GM21360 (cell line): Measurements from ENCODE around the gene SH3YL1.

Experiments
- ATAC-seq: cut with Tn5 transposase; IDR thresholded peaks from one replicate; pipeline ENCODE4 v1.9.1; 2021; ENCODE audit warnings: mild to moderate bottlenecking, moderate library complexity; ENCODE audit not compliant: unreplicated experiment

Gene SH3YL1

DNA sequence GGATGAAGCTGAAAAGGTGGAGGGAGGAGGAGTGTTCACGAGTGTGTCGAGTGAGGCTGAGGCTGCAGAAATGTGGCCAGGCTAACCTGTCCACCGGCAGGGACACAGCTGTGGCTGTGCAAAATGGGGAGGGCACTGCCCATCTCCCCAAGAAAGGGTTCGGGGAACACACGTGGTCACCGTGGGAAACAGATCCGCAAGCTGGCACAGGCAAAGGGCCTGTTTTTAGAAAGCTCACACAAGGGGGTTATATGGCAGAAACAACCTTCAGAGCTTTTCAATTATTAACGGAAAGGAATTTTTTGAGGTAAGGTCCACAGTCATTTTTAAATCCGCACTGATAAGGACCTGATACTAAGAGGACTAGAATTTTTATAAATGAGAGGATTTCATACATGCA, 35.7 kb downstream of the SH3YL1 start:
- no peak for ATAC-seq

DNA sequence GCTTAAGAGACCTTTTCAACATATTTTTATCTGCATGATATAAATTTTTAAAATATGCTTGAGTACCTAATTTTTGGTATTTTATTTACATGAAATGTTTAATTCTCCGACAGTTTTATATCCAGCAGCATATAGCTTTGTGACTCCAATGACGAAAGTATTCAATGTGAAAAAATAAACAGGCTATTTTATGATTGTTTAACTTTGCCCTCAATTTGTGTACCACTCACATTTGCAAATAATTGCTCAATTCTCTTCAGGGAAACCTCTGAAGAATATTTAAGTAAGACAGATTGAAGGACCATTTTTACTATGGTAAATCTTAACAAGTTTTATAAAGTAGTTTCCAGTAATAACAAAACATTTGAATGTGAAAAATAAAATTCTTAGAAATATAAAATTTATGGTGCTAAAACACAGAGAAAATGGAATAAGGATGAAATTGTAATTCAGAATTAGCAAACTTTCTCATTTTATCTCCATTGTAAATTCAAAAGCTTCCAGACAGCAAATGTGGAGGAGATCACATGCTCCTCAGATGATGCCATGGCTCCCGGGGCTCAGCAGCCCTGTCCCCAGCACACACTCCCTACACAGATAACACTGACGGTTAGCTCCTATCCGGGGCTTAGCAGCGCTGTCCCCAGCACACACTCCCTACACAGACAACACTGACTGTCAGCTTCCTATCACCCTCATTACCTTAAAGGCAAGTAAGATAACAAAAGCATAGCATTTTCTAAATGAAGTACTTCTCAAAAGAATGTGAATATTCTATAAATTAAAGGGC, 39.7 kb downstream of the SH3YL1 start:
- no peak for ATAC-seq

DNA sequence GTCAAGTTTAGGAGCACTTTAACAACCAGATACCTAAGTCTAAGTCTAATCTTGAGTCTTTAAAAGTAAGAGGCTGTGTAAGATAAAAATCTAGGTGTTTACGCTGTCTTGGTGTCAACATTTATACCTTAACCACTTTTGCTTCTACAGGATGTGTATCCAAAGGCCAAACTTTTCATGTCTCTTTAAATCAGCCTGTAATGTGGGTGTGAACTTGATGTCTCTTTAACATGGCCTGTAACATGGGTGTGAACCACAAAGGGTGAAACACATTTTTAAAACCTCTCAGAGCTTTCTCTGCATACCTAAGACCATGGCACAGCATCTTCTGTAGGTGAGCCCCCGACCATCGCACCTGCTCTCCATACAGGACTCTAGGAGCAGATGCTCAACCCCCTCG, 40.4 kb downstream of the SH3YL1 start:
- ATAC-seq, result no peak

DNA sequence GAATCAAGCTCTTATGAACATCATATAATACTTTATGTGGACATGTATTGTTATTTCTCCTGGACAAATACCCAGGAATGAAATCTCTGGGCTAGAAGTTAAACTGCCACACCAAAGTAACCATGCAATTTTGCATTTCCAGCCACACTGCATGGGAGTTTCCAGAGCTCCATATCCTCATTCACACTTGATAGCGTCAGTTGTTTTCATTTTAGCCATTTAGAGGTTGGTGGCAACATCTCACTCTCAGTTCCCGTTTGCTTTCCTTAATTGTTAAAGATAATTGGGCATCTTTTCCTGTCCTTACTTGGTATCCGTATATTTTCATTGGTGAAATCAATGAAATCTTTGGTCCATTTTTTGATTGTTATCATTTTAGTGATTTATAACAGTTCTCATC, 47.8 kb downstream of the SH3YL1 start:
- no peak for ATAC-seq

DNA sequence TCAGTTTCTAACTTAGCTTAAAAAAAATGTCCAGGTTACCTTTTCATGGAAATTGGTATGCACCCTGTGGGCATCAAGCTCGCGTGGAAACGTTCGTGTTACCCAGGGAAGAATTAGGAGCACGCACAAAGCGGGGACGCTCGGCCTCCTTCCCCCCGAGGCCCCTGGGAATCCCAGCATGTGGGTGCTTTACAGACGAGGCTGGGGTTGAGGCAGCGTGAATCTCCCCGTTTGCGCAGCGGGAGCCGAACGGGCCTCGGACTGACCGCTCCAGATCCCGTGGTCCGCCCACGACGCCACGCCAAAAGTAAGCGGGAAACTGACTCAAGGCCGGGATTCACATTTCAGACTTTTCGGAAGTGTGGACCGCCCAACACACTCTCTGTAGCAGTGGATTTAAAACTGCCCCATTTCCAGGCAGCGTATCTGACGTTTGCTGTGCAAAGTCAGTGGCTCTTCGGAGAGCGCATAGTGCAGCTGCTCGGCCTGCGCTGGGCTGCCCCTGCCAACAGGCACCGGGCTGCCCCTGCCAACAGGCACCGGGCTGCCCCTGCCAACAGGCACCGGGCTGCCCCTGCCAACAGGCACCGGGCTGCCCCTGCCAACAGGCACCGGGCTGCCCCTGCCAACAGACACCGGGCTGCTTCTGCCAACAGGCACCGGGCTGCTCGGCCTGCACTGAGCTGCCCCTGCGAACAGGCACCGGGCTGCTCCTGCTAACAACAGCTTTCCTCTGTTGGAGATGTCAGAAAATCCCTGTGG, 49.7 kb downstream of the SH3YL1 start:
- ATAC-seq, result no peak

DNA sequence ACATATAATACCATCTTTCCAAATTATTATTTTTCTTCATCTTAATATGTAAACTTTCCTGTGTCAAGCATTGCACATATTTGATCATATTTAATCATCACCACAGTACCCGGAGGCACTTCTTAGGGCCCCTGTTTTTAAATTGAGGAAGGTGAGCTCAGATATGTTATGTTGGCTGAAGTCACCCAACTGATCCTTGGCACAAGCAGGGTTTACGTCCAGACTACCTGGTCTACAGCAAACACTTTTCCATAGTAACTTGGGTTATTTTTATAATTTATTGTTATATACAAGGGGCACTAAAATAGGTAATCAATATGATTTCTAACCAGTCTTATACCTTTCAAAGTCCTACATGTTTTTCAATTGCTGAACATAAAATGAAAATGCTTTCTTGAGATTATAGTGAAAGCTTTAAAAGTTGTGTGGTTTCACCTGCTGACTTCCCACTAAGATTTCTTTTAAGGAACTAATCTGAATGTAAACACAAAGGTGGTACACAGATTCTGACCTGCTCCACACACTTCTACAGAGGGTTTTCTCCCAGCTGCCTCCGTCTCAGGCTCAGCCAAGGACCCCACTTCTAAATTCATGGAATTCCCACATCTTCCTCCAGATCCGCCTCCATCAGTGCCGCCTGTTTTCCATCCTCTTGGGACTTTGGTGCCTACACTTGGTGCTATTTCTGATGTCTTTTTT, 52.2 kb downstream of the SH3YL1 start:
- no peak for ATAC-seq

DNA sequence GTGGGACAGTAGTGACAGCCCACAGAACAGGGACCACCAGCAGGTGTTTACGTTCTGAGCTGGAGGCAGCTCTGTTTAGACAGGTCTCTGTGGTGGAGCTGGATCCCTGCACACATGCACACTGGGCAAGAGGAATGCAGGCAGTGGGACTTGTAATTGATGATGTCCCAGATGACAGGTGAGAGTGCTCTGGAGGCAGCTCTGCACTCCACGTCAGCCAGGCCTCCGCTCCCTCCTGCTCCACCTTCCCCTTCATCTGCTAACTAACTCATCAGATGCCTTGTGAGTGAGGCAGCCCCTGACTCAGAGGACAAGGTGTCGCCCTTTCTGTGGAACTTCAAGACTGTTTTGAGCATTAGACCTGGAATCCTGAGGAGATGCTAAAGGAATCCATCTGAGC, 53.2 kb downstream of the SH3YL1 start:
- no peak for ATAC-seq

DNA sequence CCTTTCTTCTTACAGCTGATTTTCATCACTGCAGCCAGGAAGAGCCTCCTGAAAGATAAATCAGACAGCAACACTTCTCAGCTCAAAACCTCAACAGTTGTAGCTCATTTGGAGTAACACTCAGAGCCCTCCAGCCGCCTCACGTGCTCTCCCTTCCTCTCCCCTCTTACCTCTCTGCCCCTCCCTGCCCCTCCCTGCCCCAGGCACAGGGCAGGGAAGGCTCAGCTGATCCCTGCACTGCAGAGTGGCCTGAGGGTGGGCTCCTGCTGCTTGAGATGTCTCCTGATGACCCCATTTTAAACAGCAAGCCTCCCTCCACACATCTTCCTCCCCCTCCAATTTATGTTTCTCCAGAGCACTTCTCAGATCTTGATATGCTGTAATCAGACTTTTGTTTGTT, 54.4 kb downstream of the SH3YL1 start:
- no peak for ATAC-seq

DNA sequence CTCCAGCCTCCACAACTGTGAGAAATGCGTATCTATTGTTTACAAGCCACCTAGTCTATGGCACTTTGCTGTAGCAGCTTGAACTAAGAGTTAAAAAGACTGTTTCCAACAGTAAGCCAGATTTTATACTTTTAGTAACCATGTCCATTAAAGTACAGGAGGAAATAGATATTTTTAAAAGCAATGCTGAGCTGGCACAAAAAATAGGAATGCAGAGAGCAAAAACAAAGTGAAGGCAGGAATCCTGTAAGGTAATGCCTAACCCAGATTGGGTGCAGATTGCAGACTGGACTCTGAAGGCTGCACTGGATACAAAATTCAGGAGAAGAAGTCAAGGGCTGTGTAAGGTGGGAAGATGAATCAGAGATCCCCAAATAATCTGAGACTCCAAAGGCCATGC, 55.5 kb downstream of the SH3YL1 start:
- no peak for ATAC-seq

DNA sequence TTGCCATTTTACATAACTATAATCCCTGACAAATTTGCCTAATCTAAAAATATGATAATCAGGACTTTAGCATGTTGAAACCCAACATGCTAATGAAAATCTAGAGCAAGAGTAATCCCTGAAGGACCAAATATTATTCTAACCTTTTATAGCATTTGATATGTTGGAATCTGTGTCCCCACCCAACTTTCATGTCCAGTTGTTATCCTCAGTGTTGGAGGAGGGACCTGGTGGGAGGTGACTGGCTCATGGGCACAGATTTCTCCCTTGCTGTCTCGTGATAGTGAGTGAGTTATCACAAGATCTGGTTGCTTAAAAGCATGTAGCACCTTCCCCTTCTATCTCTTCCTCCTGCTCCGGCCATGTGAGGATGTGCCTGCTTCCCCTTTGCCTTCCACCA, 59.8 kb downstream of the SH3YL1 start:
- no peak for ATAC-seq

DNA sequence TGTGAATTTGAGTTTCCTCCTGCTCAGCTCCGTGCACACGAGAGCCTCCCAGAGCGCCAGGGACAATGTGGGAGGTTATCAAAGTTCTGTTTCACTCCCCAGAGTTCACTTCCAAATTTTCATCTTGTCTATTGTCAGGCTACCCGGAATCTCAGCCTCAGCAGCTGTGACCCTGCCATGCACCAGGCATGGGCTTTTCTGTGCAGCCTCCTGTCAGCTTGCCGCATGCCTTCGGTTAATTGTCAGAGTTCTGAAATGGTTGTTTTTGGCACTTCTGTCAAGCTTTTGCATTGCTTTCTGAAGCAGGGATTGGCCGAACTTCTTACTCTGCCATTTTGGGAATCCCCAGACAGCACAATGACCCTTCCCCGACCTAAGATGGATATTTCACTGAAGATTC, 60.4 kb downstream of the SH3YL1 start:
- ATAC-seq, result no peak

DNA sequence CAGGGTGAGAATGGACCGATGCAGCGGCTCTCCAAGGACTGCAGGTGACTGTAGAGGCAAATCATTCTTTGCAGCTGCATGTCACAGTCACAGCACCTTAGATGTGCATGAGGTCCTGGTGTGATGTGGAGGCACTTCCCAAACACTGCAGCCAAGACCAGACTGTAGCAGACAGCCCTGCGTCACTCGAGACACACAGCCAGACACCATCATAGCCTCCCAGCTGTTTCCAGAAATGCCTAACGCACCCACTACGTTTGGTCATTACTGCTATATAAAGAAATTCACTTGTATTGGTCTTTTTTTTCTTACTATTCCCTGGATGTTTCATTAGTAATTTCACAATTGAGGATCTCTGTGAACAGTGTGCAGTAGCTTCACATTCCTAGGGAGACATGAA, 60.9 kb downstream of the SH3YL1 start:
- no peak for ATAC-seq

DNA sequence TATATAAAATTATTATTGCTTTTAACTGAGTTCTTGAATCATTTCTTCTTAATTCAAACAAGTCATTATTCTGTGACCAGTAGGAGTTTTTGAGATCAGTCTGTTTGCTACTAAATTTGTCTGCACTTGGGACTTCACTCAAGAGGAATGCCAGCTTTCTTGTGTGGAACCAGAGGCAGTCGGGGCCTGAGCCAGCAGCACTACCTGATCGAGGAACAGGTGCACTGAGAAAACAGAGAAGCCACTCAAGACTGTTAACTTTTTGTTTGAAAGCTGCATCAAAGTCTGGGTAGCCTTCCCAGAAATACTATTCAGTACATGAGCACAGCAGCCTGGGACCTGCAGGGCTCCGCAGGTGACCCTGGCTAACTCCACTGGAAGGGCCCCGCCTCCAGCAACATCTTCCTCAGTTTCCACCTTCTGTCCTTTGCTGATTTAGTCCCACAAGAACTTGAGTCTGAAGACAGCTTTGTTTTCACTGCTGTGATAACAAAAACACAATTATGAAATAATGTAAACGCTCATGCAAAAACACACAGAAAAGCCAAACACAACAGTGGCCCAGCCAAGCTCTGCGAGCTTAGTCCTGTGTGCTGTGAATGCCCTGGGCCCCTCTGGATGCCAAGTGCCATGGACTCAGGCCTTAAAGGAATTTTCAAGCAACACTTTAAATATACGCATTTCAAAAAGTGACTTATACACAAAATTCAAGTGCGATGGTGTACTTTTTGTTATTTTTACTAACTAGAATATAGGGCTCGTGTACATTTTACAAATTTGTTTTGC, 62.0 kb downstream of the SH3YL1 start:
- ATAC-seq, result no peak

DNA sequence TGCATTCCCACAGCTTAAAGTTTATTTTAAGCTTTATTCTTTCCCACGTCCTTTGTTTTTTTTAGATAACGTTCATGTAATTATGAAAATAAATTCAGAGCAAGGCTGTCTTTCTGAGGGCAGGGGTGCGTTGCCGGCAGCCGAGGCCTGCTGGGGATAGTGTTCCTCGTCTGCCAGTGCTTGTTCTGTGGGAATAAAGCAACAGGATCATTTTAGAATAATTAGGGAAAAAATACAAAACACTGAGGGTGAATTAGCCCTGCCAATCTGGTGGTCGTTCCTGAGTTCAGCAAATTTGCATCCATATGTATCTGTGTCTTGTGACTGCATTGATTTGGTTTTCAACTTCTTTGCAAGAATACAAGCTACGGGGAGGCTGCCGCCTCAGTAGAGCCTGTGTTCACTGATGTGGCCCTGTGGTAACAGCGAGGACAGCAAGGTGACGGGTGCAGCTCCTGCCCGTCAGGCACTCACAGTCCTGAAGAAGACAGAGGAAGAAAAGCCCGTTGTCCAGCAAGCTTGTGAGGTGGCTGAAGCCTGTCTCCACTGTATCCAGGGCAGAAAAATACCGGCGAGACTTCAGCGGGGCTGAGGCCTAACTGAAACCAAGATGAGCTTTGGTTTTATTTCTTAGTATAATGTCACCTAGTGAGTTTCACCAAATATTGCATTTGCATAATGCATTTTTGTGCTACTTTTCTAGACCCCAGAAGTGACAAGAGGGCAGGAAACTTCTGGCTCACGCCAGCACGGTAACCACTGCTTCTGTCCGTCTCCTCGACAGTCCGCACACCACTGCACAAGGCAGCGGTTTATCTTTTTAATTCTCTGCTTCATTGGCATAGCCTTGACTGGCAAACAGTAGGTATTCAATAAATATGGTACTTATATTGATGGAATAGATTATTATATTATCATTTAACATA, 64.5 kb downstream of the SH3YL1 start:
- ATAC-seq, result no peak

DNA sequence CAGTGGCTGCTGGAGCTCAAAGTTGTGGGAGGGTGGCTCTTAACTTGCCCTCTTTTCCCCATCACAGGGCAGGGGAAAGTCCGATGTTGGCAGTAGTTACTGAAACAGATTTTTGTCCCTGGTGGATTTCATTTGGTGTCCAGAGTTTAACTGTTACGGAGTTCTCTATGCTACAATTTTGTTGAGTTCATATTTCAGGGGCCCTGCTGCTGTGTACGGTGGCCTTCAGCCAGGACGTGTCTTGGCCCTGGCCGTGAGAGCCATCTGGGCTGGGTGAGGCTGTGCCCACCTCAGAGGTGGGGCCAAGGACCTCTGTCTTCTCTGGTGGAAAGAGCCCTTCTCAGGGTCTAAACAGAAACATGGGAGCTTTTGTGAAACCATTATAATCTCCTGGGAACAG, 67.4 kb downstream of the SH3YL1 start:
- ATAC-seq, result no peak

DNA sequence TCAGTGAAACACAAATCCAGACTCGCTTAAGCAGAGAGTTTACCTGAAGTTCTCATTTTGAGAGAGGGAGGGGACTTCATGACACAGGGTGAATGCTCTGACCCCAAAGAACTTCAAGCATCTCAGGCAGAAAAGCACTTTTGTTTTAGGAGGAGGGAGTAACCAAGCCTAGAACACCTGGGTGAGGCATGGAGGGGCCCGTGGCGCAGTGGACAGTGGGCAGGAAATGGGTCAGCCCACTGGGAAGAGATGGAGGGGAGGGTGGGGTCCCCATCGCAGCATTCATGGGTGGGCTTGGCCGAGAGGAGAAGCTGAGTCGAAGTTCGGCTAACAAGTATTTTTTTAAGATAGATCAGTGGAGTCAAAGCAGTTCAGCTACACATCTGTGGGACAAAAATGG, 67.9 kb downstream of the SH3YL1 start:
- no peak for ATAC-seq

DNA sequence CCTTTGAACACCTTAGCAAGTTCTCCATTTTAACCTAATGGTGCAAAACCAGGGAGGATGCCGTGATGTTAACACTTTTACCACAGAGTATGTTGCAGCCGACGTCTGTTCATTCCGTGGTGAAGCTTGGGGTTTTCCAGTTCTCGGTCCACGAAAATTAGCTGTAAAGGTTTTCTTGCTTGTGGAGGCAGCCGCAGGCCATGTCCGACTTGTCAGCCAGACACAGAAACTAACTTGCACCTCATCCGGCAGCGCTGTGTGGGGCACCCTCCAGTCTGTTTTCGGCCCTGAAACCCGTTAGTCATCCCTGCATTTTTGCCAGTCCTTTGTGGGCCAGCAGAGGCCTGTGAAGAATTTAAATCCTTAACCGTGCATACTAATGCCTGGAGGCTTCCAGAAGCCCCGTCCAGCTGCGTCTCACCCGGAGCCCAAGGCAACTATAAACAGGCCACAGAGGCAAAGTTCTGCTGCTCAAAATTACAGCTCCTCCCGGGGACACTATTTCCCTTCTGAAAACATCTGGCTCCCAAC, 70.6 kb downstream of the SH3YL1 start:
- ATAC-seq, result no peak

DNA sequence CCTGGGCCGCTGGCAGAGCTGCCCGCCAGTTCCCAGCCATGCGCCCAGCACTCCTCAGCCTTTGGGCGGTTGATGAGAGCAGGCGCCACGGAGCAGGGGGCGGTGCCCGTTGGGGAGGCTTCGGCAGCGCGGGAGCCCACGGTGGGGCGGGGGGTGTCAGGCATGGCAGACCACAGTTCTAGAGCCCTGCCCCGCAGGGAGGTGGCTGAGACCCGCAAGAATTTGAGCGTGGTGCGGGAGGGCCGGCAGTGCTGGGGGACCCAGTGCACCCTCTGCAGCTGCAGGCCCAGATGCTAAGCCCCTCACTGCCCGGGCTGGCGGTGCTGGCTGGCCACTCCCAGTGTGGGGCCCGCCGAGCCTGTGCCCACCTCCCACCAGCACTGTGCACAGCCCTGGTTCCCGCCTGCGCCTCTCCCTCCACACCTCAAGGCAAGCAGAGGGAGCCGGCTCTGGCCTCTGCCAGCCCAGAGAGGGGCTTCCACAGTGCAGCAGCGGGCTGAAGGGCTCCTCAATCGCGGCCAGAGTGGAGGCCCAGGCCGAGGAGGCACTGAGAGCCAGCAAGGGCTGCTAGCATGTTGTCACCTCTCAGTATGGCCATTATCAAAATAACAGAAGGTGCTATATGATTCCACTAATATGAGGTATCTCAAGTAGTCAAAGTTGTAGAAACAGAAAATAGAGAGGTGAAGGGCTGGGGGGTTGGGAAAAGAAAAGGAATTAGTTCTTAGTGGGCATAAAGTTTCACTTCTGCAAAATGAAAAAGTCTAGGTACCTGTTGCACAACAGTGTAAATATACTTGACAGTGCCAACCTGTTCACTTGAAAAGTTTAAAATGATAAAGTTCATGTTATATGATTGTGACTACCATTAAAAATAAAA, 72.3 kb downstream of the SH3YL1 start:
- no peak for ATAC-seq

DNA sequence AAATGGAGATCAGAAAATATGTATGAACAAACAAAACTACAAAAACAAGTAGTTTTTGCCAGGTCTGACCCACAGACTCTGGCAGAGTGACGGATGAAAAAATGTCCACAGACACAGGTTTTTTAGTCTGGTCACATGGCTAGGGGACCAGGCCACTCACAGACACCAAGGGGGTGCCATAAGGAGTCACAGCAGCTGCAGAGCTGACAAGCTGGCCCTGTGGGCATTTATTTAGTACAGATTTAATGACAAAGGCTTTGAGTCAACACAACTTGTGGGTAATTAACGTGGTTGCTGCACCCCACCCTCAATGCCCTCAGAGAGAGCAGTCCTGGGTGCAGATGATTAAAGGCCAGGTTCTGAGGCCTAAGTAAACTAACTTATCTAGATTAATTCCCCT, 76.0 kb downstream of the SH3YL1 start:
- ATAC-seq, result no peak
